Measurements from ENCODE around the gene CTAG1A. TPM values are rescaled to one million over a fixed set of nuclear protein-coding genes. Genes with fewer than 3 reads are reported as not detected.
"Not testable (repeated sequence)": the region's sequence is repeated elsewhere in the genome, so short reads cannot be mapped to it uniquely, and the experiment has no call there.

Gene CTAG1A
- total RNA-seq, 1 donor from 2014 or later, result not detected

DNA sequence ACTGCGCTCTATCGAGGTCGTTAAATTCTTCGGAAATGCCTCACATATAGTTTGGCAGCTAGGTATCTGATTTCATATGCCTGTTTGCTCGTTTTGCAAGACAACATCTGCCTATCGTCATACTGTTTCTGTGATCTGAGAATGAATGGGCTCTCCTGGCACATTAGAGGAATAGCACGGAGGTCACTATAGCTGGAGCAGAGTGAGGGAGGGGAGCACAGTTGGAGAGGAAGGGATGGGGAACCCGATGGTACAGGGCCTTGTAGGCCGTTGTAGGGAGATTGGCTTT is 37.0 kb upstream of the CTAG1A start:
- Histone ChIP-seq H3K36me3 (ENCODE audit: control insufficient read depth, insufficient read depth, low read length) (no peaks in the 10 kb centered on the region), H3K27me3 (ENCODE audit: control insufficient read depth, insufficient read depth, low read length) (no peaks in the 10 kb centered on the region), H3K4me3 (ENCODE audit: low read depth, low read length) (peak overlapping the region; percentile 62)
- TF ChIP-seq, protein P1, sequence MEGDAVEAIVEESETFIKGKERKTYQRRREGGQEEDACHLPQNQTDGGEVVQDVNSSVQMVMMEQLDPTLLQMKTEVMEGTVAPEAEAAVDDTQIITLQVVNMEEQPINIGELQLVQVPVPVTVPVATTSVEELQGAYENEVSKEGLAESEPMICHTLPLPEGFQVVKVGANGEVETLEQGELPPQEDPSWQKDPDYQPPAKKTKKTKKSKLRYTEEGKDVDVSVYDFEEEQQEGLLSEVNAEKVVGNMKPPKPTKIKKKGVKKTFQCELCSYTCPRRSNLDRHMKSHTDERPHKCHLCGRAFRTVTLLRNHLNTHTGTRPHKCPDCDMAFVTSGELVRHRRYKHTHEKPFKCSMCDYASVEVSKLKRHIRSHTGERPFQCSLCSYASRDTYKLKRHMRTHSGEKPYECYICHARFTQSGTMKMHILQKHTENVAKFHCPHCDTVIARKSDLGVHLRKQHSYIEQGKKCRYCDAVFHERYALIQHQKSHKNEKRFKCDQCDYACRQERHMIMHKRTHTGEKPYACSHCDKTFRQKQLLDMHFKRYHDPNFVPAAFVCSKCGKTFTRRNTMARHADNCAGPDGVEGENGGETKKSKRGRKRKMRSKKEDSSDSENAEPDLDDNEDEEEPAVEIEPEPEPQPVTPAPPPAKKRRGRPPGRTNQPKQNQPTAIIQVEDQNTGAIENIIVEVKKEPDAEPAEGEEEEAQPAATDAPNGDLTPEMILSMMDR (IDR thresholded peaks at IDR 0.05; ENCODE audit: insufficient read depth, low read length, poor library complexity, severe bottlenecking), result no peak
- DNase-seq (ENCODE audit: low read depth), result no peak

DNA sequence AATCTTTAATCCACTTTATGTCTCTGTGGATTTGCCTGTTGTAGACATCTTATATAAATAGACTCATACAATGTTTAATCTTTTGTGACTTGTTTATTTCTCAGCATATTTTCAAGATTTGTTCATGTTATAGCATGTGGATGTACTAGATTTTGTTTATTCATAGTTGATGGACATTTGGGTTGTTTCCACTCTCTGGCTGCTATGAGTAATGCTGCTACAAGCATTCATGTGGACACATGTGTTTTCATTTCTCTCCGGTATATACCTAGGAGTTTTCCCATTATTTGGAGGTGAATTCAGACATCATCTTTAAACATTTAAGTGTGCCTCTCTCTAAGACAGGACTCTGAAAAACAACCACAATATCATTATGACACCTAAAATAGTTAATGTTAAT is 35.2 kb upstream of the CTAG1A start:
- Histone ChIP-seq H3K4me3 (ENCODE audit: low read depth, low read length) (no peak overlapping the region), H3K27me3 (ENCODE audit: control insufficient read depth, insufficient read depth, low read length) (no peaks in the 10 kb centered on the region), H3K36me3 (ENCODE audit: control insufficient read depth, insufficient read depth, low read length) (no peaks in the 10 kb centered on the region)
- TF ChIP-seq, protein P1 (IDR thresholded peaks at IDR 0.05; ENCODE audit: insufficient read depth, low read length, poor library complexity, severe bottlenecking), result no peak
- no peak for DNase-seq (ENCODE audit: low read depth)

DNA sequence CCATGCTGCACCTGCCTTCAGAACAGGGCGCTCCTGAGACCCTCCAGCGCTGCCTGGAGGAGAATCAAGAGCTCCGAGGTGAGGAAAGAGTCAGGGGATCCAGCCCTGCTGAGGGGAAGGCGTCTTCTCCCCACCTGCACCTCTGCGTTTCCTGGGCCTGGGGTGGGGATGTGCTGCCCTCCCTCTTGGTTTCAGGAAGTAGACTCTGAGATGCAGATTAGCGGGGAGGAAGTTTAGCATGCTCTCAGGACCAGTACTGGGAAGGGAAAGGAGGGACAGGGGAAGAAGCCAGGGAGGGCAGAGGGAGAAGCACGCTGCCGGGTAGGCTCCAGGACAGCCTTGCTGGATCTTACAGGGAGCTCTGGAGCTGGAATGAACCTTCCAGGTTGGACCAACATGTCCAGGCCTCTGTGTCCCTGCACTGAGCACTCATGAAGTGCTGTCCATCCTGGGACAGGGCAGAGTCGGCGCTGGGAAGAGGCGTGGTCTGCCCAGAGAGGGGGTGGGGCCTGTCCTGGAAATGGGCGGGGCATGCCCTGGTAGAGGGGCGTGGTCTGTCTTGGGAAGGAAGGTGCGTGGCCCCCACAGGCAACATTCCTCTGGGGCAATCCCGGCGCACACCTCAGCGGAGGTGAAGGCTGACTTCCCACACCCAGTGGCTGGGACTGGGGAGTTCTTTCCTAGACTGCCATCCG is 32.7 kb upstream of the CTAG1A start:
- not testable (repeated sequence) for H3K4me3 ChIP-seq (ENCODE audit: low read depth, low read length); H3K36me3 ChIP-seq (ENCODE audit: control insufficient read depth, insufficient read depth, low read length); DNase-seq (ENCODE audit: low read depth); H3K27me3 ChIP-seq (ENCODE audit: control insufficient read depth, insufficient read depth, low read length)

DNA sequence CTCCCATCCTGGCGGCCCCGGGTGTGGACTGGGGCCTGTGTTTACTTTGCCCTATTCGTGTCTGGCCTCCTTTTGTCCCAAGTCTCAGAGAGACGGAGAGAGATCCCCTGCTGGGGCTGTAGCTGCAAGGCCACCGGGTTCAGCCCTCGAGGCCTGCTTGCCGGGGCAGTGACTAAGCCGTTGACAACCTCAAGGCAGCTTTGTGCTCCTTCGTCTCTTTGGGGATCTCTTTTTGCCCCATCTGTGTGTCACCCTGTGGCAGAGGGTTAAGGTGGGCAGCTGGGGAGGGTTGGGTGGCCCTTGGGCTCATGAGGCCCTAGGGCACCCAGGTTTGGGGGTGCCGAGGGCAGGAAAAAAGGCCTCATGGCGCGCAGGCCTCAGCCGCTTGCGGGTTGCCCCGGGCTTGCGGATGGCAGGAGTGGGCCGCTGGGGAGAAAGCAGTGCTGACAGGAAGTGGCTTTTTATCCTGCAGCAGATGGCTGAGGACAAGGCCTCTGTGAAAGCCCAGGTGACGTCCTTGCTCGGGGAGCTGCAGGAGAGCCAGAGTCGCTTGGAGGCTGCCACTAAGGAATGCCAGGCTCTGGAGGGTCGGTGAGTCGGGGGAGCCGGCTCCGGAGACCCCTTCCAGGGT is 26.8 kb upstream of the CTAG1A start:
- H3K36me3 ChIP-seq (ENCODE audit: control insufficient read depth, insufficient read depth, low read length); H3K27me3 ChIP-seq (ENCODE audit: control insufficient read depth, insufficient read depth, low read length); H3K4me3 ChIP-seq (ENCODE audit: low read depth, low read length); DNase-seq (ENCODE audit: low read depth): not testable (repeated sequence)

DNA sequence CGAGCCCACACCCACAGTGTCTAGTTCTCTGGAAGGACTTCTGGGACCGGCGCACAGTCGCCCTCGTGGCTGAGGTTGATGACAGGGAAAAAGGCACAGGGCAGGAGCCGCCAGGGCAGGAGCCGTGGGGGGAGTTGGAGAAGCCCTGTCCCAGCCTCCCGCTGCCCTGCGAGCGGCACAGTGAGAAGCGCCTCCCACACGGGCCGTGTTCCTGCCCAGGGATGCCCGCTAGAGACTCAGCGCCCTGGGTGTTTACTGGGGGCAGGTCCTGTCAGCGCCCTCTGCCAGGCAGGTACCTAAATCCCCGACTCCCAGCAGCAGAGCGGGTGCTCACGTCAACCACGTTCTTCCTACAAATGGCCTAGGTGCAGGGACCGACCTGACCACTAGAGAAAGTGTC is 26.0 kb upstream of the CTAG1A start:
- DNase-seq (ENCODE audit: low read depth); H3K27me3 ChIP-seq (ENCODE audit: control insufficient read depth, insufficient read depth, low read length); H3K4me3 ChIP-seq (ENCODE audit: low read depth, low read length); H3K36me3 ChIP-seq (ENCODE audit: control insufficient read depth, insufficient read depth, low read length): not testable (repeated sequence)

DNA sequence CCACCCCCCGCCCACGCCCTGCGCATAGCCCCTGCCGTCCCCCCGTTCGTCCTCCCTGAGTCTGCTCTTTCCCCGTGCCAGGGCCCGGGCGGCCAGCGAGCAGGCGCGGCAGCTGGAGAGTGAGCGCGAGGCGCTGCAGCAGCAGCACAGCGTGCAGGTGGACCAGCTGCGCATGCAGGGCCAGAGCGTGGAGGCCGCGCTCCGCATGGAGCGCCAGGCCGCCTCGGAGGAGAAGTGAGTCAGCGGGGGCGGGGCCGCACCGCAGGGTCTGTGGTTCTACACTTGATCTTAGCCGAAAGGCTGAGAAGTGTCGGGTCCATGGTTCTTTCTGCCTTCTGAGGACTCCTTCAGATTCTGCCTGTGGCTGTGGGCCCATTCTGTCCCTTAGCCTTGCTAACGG is 24.6 kb upstream of the CTAG1A start:
- not testable (repeated sequence) for H3K4me3 ChIP-seq (ENCODE audit: low read depth, low read length); DNase-seq (ENCODE audit: low read depth); H3K36me3 ChIP-seq (ENCODE audit: control insufficient read depth, insufficient read depth, low read length); H3K27me3 ChIP-seq (ENCODE audit: control insufficient read depth, insufficient read depth, low read length)

DNA sequence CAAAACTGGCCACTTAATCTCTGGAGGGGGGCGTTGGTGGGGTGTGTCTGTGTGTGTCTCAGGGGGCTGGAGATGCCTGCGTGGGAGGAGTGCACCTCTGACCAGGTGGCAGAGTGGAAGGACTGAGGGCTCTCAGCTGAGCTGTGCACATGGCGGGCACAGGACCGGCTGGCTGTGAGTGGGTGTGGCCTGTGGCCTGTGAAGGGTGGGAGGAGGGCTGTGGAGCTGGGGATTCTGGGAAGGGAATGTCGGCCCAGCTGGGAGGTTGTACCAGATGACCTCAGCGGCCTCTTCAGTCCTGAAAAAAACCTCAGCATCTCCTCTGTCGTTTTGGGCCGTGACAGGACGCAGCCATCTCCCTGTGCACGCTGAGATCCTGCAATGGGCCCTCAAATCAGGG is 22.6 kb upstream of the CTAG1A start:
- DNase-seq (ENCODE audit: low read depth), result not testable (repeated sequence)

DNA sequence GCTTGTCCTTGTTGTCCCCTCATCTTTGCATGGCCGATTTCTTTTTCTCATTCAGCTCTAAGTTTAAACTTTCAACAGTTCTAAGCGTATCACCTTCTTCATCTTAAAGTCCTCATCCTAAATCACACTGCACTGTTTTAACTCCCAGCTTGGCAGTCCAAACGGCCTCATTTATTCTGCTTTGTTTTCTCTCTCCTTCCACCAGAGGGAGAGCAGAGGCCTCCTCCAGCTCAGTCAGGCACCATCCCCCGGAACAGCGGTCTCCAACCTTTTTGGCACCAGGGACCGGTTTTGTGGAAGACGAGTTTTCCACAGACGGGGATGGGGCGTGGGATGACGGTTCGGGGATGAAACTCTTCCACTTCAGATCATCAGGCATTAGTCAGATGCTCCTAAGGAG is 14.6 kb upstream of the CTAG1A start:
- not testable (repeated sequence) for H3K4me3 ChIP-seq (ENCODE audit: low read depth, low read length); DNase-seq (ENCODE audit: low read depth); H3K36me3 ChIP-seq (ENCODE audit: control insufficient read depth, insufficient read depth, low read length); H3K27me3 ChIP-seq (ENCODE audit: control insufficient read depth, insufficient read depth, low read length)

More for the DNA sequence above, 22.6 kb upstream of the CTAG1A start:
- H3K4me3 ChIP-seq (ENCODE audit: low read depth, low read length); H3K27me3 ChIP-seq (ENCODE audit: control insufficient read depth, insufficient read depth, low read length); H3K36me3 ChIP-seq (ENCODE audit: control insufficient read depth, insufficient read depth, low read length): not testable (repeated sequence)

DNA sequence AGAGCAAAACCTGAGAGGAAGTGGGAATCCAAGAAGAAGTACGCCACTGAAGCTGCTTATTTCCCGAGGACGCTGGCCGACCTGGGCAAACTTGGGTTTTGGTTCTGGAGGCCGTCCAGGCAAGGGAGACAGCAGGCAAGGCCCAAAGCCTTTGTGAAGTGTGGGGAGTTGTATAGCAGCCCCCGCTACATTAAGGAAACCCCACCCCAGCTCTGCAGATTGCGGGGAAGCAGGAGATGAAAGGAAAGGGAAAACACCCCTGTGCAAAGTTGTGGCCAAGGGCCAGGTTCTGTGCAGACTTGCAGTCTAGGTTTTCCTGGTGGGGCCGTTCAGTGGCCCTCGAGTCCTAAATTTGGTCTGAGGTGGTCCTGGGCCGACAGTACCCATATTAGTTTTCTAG is 11.9 kb upstream of the CTAG1A start:
- not testable (repeated sequence) for H3K4me3 ChIP-seq (ENCODE audit: low read depth, low read length); H3K27me3 ChIP-seq (ENCODE audit: control insufficient read depth, insufficient read depth, low read length); H3K36me3 ChIP-seq (ENCODE audit: control insufficient read depth, insufficient read depth, low read length); DNase-seq (ENCODE audit: low read depth)

DNA sequence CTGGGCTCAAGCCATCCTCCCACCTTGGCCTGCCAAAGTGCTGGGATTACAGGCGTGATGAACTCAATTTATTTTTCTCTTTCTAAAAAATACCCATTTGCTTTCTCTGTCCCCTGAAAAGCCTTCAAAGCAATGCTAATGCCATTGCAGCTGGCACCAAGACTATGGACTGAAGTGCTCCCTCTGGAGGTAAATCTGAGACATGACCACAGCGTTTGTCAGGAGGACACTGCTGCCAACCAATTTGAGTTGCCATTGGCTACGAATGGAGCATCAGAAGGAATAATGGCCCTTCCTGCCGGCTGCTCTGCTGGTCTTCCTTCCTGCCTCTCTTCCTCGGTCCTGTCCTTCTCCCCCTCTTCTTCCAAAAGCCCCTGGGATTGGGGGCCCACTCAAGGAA is 9.9 kb upstream of the CTAG1A start:
- DNase-seq (ENCODE audit: low read depth); H3K36me3 ChIP-seq (ENCODE audit: control insufficient read depth, insufficient read depth, low read length): not testable (repeated sequence)

DNA sequence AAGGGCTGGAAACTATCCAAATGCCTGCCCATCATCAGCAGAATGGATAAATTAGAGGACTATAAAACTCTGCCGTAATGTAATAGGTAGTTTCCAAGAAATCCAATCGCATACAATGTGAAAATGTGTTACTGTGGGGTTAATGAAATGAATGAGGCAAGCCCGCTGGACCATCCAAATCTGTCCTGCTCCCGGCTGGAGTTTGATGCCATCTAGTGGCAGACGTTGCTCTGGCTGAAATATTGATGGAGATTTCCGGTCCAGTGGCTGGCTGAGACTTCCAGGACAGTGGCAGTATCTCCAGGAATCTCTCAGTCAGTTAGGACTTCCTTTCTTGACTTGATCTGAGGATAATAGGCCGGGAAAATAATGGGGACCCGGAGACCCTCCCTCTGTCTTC is 1.9 kb upstream of the CTAG1A start:
- H3K4me3 ChIP-seq (ENCODE audit: low read depth, low read length); H3K36me3 ChIP-seq (ENCODE audit: control insufficient read depth, insufficient read depth, low read length); DNase-seq (ENCODE audit: low read depth); H3K27me3 ChIP-seq (ENCODE audit: control insufficient read depth, insufficient read depth, low read length): not testable (repeated sequence)

More for the DNA sequence above, 9.9 kb upstream of the CTAG1A start:
- H3K4me3 ChIP-seq (ENCODE audit: low read depth, low read length); H3K27me3 ChIP-seq (ENCODE audit: control insufficient read depth, insufficient read depth, low read length): not testable (repeated sequence)

DNA sequence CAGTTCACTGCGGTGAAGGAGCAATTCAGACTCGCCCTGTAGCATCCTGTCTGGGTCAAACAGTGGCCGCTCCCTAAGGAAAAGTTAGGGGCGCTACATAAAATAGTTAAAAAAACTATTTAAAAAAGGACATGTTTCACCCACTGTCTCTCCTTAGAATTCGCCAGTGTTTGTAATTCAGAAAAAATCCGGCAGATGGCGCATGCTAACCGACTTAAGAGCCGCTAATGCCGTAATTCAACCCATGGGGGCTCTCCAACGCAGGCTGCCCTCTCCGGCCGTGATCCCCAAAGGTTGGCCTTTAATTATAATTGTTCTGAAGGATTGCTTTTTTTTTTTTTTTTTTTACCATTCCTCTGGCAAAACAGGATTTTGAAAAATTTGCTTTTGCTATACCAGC is 5.5 kb downstream of the CTAG1A start:
- H3K27me3 ChIP-seq (ENCODE audit: control insufficient read depth, insufficient read depth, low read length); H3K4me3 ChIP-seq (ENCODE audit: low read depth, low read length); DNase-seq (ENCODE audit: low read depth); H3K36me3 ChIP-seq (ENCODE audit: control insufficient read depth, insufficient read depth, low read length): not testable (repeated sequence)
